ENCODE results near the gene RGS13.

Gene RGS13

DNA sequence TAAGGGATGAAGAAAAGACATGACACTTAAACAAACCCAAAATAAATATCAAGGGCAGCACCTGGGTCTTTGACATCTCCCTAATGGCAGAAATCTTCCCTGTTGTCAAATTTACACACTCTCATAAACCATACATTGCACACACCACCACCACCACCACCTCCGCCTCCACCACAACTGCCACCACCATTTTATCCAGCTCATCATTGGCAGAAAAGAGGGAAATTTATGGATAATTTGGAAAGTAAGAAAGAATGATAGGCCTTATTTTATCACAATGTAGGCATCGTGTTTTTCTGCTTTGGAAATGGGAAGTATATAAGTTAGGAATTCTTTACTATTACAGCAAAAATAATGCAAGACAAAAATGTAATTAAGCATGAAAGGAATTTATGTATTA is 27.3 kb upstream of the RGS13 start:
- H3K4me3 Mint-ChIP-seq: no peak overlapping the region
- no peaks in the 10 kb centered on the region for H3K9me3 Mint-ChIP-seq
- peaks cover 2% of the 10 kb centered on the region for H3K27me3 Mint-ChIP-seq (ENCODE audit: low read depth)
- peaks cover 8% of the 10 kb centered on the region for H3K4me1 Mint-ChIP-seq (ENCODE audit: low read depth)
- no peaks in the 10 kb centered on the region for H3K36me3 Mint-ChIP-seq (ENCODE audit: low read depth)
- no peak for DNase-seq (ENCODE audit: low spot score)
- no peak overlapping the region for H3K27ac Mint-ChIP-seq

DNA sequence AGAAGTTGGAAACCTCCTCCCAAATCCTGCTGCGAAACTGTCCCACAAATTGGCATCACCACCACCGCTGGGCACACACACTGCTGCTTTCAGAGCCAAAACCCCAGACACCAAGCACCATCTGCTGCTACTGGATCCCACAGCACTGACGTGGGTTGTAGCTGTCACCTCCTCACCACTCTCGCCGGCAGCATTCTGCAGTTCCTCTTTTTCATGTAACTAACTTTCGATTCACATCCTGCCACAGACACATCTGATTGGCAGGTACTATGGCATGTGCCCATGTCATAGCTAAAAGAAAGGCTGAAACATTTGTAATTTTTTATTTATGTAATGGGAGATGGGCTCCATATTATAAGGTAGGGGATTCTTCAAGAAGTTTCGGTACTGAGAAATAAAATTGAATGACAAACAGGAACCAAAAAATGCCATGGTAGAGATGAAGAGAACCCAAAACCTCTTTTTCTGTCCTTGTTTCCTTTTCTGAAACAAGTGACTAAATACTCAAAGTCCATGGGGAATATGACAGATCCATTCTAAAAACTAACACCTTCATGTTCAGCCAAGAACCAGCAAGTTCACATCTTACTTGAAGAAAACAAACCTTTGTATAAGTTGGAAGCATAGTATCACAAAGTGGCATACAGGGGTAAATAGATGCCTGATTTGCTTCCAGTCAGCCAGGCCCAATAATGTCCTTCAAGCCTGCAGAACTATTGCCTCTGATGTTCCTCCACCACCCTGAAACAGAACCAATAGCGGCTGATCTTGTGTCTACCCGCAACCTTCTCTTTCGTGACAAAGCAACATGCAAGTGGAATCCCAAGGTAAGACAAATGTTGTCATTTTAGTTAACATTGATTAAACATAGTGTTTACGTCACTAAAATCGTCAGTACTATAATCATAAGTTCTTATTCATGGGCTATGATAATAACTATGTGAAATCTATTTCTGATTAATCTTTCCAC is 26.6 kb upstream of the RGS13 start:
- DNase-seq (ENCODE audit: low spot score): peak; percentile 40
- H3K27ac Mint-ChIP-seq: peak overlapping the region; percentile 41
- H3K9me3 Mint-ChIP-seq: no peaks in the 10 kb centered on the region
- peaks cover 2% of the 10 kb centered on the region for H3K27me3 Mint-ChIP-seq (ENCODE audit: low read depth)
- peak overlapping the region; percentile 51 for H3K4me3 Mint-ChIP-seq
- H3K36me3 Mint-ChIP-seq (ENCODE audit: low read depth): no peaks in the 10 kb centered on the region
- H3K4me1 Mint-ChIP-seq (ENCODE audit: low read depth): peaks cover 8% of the 10 kb centered on the region

DNA sequence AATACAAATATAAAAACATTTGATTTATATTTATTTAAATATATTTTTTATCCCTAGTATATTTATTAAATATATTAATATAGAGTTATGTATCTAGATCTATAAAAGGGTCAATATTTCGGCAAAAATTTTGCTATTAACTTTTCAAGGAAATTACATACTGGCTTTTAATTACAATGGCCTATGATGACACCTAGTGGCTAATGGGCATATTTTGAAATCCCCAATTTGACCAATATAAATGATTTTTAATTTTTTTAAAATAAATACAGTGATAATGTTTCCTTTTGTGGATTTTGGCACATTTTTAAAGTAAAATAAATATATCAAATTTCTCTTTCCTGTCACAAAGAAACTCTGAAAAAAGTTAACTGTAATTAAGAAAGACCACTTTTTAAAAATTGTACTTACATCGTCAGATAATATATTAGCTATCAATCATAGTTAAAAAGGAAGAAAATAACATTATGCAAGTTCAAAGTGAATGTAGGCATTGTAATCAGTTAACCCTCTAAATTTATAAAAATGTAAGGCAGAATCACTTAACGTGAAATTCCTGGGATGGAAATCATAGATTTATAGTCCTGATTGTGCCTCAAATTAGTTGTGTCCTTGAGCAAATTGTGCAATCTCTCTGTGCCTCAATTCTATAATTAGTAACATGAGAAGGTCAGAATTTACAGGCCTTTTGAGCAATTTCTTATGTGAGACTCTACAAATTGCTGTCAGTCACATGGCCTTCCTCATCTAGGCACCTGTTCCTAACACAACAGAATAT is 25.6 kb upstream of the RGS13 start:
- H3K27ac Mint-ChIP-seq: no peak overlapping the region
- no peak overlapping the region for H3K4me3 Mint-ChIP-seq
- peaks cover 8% of the 10 kb centered on the region for H3K4me1 Mint-ChIP-seq (ENCODE audit: low read depth)
- no peaks in the 10 kb centered on the region for H3K9me3 Mint-ChIP-seq
- H3K27me3 Mint-ChIP-seq (ENCODE audit: low read depth): peaks cover 2% of the 10 kb centered on the region
- no peak for DNase-seq (ENCODE audit: low spot score)
- no peaks in the 10 kb centered on the region for H3K36me3 Mint-ChIP-seq (ENCODE audit: low read depth)

GRCh38 chr1:192615055-192615454 is 20.9 kb upstream of the RGS13 start:
- peaks cover 2% of the 10 kb centered on the region for H3K27me3 Mint-ChIP-seq (ENCODE audit: low read depth)
- DNase-seq (ENCODE audit: low spot score): no peak
- no peaks in the 10 kb centered on the region for H3K36me3 Mint-ChIP-seq (ENCODE audit: low read depth)
- no peaks in the 10 kb centered on the region for H3K4me1 Mint-ChIP-seq (ENCODE audit: low read depth)
- no peaks in the 10 kb centered on the region for H3K9me3 Mint-ChIP-seq
- H3K27ac Mint-ChIP-seq: no peak overlapping the region
- no peak overlapping the region for H3K4me3 Mint-ChIP-seq

DNA sequence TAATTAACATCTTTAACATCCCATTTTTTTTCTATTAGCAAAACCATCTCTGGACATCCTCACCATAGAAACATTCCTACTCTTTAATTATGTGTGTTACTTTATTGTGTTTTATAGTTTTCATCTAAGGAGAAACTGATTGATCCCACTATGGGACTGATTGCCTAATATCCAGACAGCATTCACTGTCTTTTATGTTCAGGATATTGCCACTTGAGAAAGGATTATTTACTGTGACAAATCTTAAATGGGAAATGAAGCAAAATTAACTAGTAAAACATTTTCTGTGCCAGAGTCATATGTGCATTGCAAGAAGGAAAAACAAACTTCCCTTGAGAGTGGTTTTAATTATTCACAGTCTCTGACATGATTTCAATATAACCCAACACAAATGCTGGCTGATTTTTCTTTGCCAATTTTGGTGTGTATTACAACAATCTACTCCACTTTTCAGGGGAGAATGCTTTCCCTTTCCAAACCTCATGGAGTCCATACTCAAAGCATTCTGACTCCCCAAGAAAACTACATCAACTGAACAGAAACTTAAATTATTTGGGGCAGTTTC is 15.8 kb upstream of the RGS13 start:
- Mint-ChIP-seq H3K27ac (no peak overlapping the region), H3K27me3 (ENCODE audit: low read depth) (no peaks in the 10 kb centered on the region), H3K4me1 (ENCODE audit: low read depth) (no peaks in the 10 kb centered on the region), H3K36me3 (ENCODE audit: low read depth) (no peaks in the 10 kb centered on the region), H3K9me3 (no peaks in the 10 kb centered on the region), H3K4me3 (no peak overlapping the region)
- no peak for DNase-seq (ENCODE audit: low spot score)

GRCh38 chr1:192626366-192627179 is 9.4 kb upstream of the RGS13 start:
- H3K27me3 Mint-ChIP-seq (ENCODE audit: low read depth): peaks cover 2% of the 10 kb centered on the region
- no peak overlapping the region for H3K4me3 Mint-ChIP-seq
- no peak for DNase-seq (ENCODE audit: low spot score)
- no peaks in the 10 kb centered on the region for H3K9me3 Mint-ChIP-seq
- H3K27ac Mint-ChIP-seq: no peak overlapping the region
- no peaks in the 10 kb centered on the region for H3K36me3 Mint-ChIP-seq (ENCODE audit: low read depth)
- H3K4me1 Mint-ChIP-seq (ENCODE audit: low read depth): no peaks in the 10 kb centered on the region

DNA sequence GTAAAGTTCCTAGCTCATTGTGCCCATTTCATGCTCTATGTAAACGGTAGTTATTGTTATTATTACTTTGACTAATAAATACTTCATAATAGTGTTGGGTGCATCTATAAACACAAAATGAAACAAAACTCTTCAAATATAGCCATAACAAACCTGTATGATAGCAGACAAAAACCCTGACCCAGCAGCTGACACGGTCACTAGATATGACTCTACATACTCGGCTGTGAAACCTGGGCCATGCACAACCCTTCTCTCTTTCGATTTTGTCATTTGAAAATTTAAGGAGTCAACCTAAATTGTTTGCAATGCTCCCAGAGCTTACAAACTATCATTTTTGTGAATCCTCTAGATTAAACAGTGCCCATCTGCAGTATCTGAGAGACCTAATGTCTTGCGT is 8.0 kb upstream of the RGS13 start:
- H3K9me3 Mint-ChIP-seq: no peaks in the 10 kb centered on the region
- H3K4me3 Mint-ChIP-seq: no peak overlapping the region
- H3K36me3 Mint-ChIP-seq (ENCODE audit: low read depth): no peaks in the 10 kb centered on the region
- H3K27me3 Mint-ChIP-seq (ENCODE audit: low read depth): peaks cover 2% of the 10 kb centered on the region
- H3K27ac Mint-ChIP-seq: no peak overlapping the region
- no peaks in the 10 kb centered on the region for H3K4me1 Mint-ChIP-seq (ENCODE audit: low read depth)
- DNase-seq (ENCODE audit: low spot score): no peak

- Mint-ChIP-seq H3K27ac (no peak overlapping the region), H3K27me3 (ENCODE audit: low read depth) (peaks cover 5% of the 10 kb centered on the region), H3K4me3 (no peak overlapping the region), H3K4me1 (ENCODE audit: low read depth) (no peaks in the 10 kb centered on the region), H3K9me3 (no peaks in the 10 kb centered on the region), H3K36me3 (ENCODE audit: low read depth) (no peaks in the 10 kb centered on the region)
- no peak for DNase-seq (ENCODE audit: low spot score)
Observed at GRCh38 chr1:192628396-192629057, 7.4 kb upstream of the RGS13 start.

DNA sequence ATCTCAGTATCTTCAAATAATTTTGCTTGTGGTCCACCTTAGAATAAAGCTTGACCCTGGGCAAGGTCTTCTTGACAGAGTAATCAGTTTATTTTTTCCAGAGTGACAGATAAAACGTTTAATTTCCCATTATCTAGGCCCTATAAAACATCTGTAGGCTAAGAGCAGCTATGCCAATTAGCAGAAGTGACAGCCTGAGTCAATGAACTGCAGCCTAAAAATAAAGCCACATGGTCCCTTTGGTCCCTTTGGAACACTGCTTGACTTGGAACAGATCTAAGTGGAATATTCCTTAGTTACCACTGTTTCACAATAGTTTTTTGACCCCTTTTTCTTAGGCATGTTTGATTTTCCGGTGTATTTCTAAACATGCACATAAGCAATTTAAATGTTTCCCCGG is 6.3 kb upstream of the RGS13 start:
- no peak overlapping the region for H3K4me3 Mint-ChIP-seq
- DNase-seq (ENCODE audit: low spot score): no peak
- no peaks in the 10 kb centered on the region for H3K9me3 Mint-ChIP-seq
- peaks cover 9% of the 10 kb centered on the region for H3K27me3 Mint-ChIP-seq (ENCODE audit: low read depth)
- no peaks in the 10 kb centered on the region for H3K4me1 Mint-ChIP-seq (ENCODE audit: low read depth)
- H3K27ac Mint-ChIP-seq: no peak overlapping the region
- no peaks in the 10 kb centered on the region for H3K36me3 Mint-ChIP-seq (ENCODE audit: low read depth)

- Mint-ChIP-seq H3K4me1 (ENCODE audit: low read depth) (no peaks in the 10 kb centered on the region), H3K27me3 (ENCODE audit: low read depth) (peaks cover 12% of the 10 kb centered on the region), H3K36me3 (ENCODE audit: low read depth) (no peaks in the 10 kb centered on the region), H3K27ac (no peak overlapping the region), H3K4me3 (no peak overlapping the region), H3K9me3 (no peaks in the 10 kb centered on the region)
- no peak for DNase-seq (ENCODE audit: low spot score)
Observed at GRCh38 chr1:192630521-192631287, 5.2 kb upstream of the RGS13 start.

DNA sequence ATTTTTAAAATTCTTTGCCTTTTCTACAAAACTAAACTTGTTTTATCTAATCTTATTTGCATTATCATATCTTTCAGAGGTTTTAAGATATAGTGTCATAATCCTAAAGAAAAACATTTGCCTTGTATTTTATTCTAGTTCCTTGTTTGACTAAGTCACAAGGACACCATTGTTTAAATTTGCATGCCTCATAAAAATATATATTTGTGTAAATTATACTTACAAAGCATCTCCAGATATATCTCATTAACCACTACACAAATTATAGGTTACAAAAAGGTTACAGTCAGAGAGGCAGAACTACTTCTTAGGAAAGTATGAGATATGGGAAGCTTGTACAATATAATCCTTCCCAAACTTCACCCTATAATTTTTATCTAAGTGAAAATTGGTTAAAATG is 4.2 kb upstream of the RGS13 start:
- Mint-ChIP-seq H3K36me3 (ENCODE audit: low read depth) (no peaks in the 10 kb centered on the region), H3K9me3 (no peaks in the 10 kb centered on the region), H3K27ac (no peak overlapping the region), H3K4me3 (no peak overlapping the region), H3K4me1 (ENCODE audit: low read depth) (no peaks in the 10 kb centered on the region), H3K27me3 (ENCODE audit: low read depth) (peaks cover 12% of the 10 kb centered on the region)
- no peak for DNase-seq (ENCODE audit: low spot score)

DNA sequence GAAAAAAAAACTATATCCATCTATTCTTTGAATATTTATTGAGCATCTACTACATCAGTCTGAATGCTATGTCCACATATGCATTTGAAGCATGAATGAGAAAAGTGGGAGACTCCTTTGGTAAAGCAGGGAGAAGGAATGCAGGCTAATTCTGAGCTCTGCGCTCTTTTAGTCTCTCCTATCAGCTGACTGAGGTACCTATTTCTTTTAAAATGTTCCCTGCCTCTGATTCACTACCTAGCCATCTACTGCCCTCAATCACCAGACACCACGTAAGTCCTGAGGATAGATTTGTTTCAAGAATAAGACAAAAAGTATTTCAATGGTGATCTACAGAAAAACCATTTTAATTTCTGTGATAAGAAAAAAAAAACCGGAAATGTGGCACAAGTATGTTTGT is 3.8 kb upstream of the RGS13 start:
- H3K4me3 Mint-ChIP-seq: no peak overlapping the region
- H3K36me3 Mint-ChIP-seq (ENCODE audit: low read depth): no peaks in the 10 kb centered on the region
- peaks cover 12% of the 10 kb centered on the region for H3K27me3 Mint-ChIP-seq (ENCODE audit: low read depth)
- H3K27ac Mint-ChIP-seq: no peak overlapping the region
- no peaks in the 10 kb centered on the region for H3K4me1 Mint-ChIP-seq (ENCODE audit: low read depth)
- no peaks in the 10 kb centered on the region for H3K9me3 Mint-ChIP-seq
- no peak for DNase-seq (ENCODE audit: low spot score)
